Hepatocyte (in vitro differentiated cells): Measurements from ENCODE around the gene TTC38.

Experiments used
- CTCF ChIP-seq: fragments of 200-600 bp; sonication (generic); IDR thresholded peaks from 2 replicates; pipeline ENCODE4 v1.5.1; 2016; ENCODE audit warnings: antibody characterized with exemption, mild to moderate bottlenecking; ENCODE audit not compliant: poor library complexity
- EZH2 ChIP-seq: fragments of 200-600 bp; sonication (generic); IDR thresholded peaks from 2 replicates; pipeline ENCODE4 v1.6.1; 2016; ENCODE audit warnings: antibody characterized with exemption, mild to moderate bottlenecking, borderline replicate concordance
- EZH2phosphoT487 ChIP-seq: fragments of 200-600 bp; sonication (generic); IDR thresholded peaks from one replicate; pipeline ENCODE4 v1.6.1; 2018; ENCODE audit warnings: antibody characterized with exemption, mild to moderate bottlenecking, low read depth, moderate library complexity; ENCODE audit not compliant: unreplicated experiment, severe bottlenecking

GRCh38 chr22:46259374-46259773, 8.4 kb upstream of the TTC38 start:
- TF ChIP-seq EZH2 (no peak), CTCF (no peak), EZH2phosphoT487 (no peak)
